D721Med (cell line): ENCODE results near the gene POLN.

Experiments used
- DNase-seq: peaks from one replicate; pipeline ENCODE4 v3.0.0; 2011; ENCODE audit warnings: low spot score; ENCODE audit not compliant: insufficient read length
- FAIRE-seq: peaks from 2 replicates; lab custom pipeline; 2011; peaks lifted over from hg19 to GRCh38; lab: Jason Lieb, UNC
- CTCF ChIP-seq: IDR thresholded peaks from 2 replicates; pipeline ENCODE4 v1.5.1; 2012; ENCODE audit warnings: mild to moderate bottlenecking, control low read depth; ENCODE audit not compliant: insufficient read depth; ENCODE audit errors: missing control alignments

Gene POLN

GRCh38 chr4:2258091-2259035 is 16.4 kb upstream of the POLN start:
- FAIRE-seq = no peak
- no peak for DNase-seq
- TF ChIP-seq CTCF = no peak

GRCh38 chr4:2257361-2258081 is 15.6 kb upstream of the POLN start:
- no peak for FAIRE-seq
- TF ChIP-seq CTCF = no peak
- DNase-seq = peak; percentile 0

GRCh38 chr4:2256781-2257191 is 14.9 kb upstream of the POLN start:
- no peak for DNase-seq
- no peak for TF ChIP-seq CTCF
- no peak for FAIRE-seq

GRCh38 chr4:2256156-2256731 is 14.3 kb upstream of the POLN start:
- TF ChIP-seq CTCF = no peak
- FAIRE-seq (no peak), DNase-seq (peak; percentile 2)

- FAIRE-seq = no peak
- DNase-seq = peak; percentile 1
- no peak for TF ChIP-seq CTCF
Observed at GRCh38 chr4:2255501-2256155, 13.7 kb upstream of the POLN start.

- no peak for FAIRE-seq
- no peak for TF ChIP-seq CTCF
- DNase-seq = peak; percentile 5
Observed at GRCh38 chr4:2254665-2255500, 13.0 kb upstream of the POLN start.
